HepG2 (cell line): ENCODE data around the gene TSHZ1.

Experiments used
- CREB1 ChIP-seq, 2 experiments: fragments of 450-650 bp in 1 of 2; IDR thresholded peaks; 2 replicates each; pipeline ENCODE4 v1.6.1; 2016 to 2017; ENCODE audit warnings: control low read depth in 1 of 2, mild to moderate bottlenecking in 1 of 2, missing compliant biosample characterization in 1 of 2, missing genetic modification characterization in 1 of 2
- CTCF ChIP-seq: sonication (generic); formaldehyde crosslinking; IDR thresholded peaks from 2 replicates; pipeline ENCODE4 v1.5.0; 2020; ENCODE audit warnings: mild to moderate bottlenecking, missing genetic modification reagents, moderate library complexity
- HNF1A ChIP-seq, 2 experiments: sonication (generic) in 1 of 2; formaldehyde crosslinking in 1 of 2; IDR thresholded peaks; 2 replicates each; pipeline versions ENCODE4 v1.4.0 to v1.6.1; 2016 to 2020; ENCODE audit warnings: borderline replicate concordance in 1 of 2, low read depth in 1 of 2, mild to moderate bottlenecking in 1 of 2, missing genetic modification reagents in 1 of 2
- KDM5A ChIP-seq: fragments of 200-600 bp; sonication (generic); IDR thresholded peaks from 2 replicates; pipeline ENCODE4 v1.7.0; 2018; ENCODE audit warnings: antibody characterized with exemption, mild to moderate bottlenecking, low read length, borderline replicate concordance
- MAX ChIP-seq: IDR thresholded peaks from 2 replicates; pipeline ENCODE4 v1.6.1; 2012; ENCODE audit warnings: inconsistent platforms
- PAWR ChIP-seq: sonication (generic); formaldehyde crosslinking; IDR thresholded peaks from 2 replicates; pipeline ENCODE4 v1.4.0; 2020; ENCODE audit warnings: missing genetic modification reagents, mild to moderate bottlenecking, borderline replicate concordance
- RNF2 ChIP-seq: fragments of 450-650 bp; conservative IDR thresholded peaks from 2 replicates; pipeline ENCODE4 v1.6.1; 2016; ENCODE audit warnings: low read depth
- SALL1 ChIP-seq: sonication (generic); formaldehyde crosslinking; IDR thresholded peaks from 2 replicates; pipeline ENCODE4 v1.8.0; 2022; ENCODE audit warnings: mild to moderate bottlenecking, missing genetic modification reagents
- TCF7L2 ChIP-seq: IDR thresholded peaks from 2 replicates; pipeline ENCODE4 v1.6.1; 2011; ENCODE audit warnings: mild to moderate bottlenecking, low read depth, low read length, moderate library complexity
- ZNF275 ChIP-seq: sonication (generic); formaldehyde crosslinking; IDR thresholded peaks from 2 replicates; pipeline ENCODE4 v1.8.0; 2022; ENCODE audit warnings: missing genetic modification reagents, mild to moderate bottlenecking, inconsistent platforms, borderline replicate concordance

- TF ChIP-seq TCF7L2 (no peak), CTCF (CRISPR knock-in tag) (no peak), RNF2 (no peak), HNF1A (IDR thresholded peaks at IDR 0.05; ENCODE audit: low read depth) (no peak), HNF1A (CRISPR knock-in tag; IDR thresholded peaks at IDR 0.05; ENCODE audit: borderline replicate concordance) (no peak), PAWR (CRISPR knock-in tag) (no peak), SALL1 (CRISPR knock-in tag) (no peak), MAX (no peak), ZNF275 (CRISPR knock-in tag) (no peak), KDM5A (no peak), CREB1 (IDR thresholded peaks at IDR 0.05) (no peak), CREB1 (CRISPR knock-in tag; IDR thresholded peaks at IDR 0.05) (no peak)
These were observed 3.7 kb downstream of the TSHZ1 start for GRCh38 chr18:75214332-75214690.
